NCI-H226 (cell line): ENCODE data around the gene CPA5.
"Not testable (repeated sequence)": the region's sequence is repeated elsewhere in the genome, so short reads cannot be mapped to it uniquely, and the experiment has no call there.

Experiments used
- DNase-seq: peaks from one replicate; pipeline ENCODE4 v3.0.0-alpha.2; 2015

Gene CPA5

GRCh38 chr7:130361681-130362080 is 17.1 kb downstream of the CPA5 start:
- no peak for DNase-seq

GRCh38 chr7:130362251-130362816 is 17.7 kb downstream of the CPA5 start:
- no peak for DNase-seq

DNA sequence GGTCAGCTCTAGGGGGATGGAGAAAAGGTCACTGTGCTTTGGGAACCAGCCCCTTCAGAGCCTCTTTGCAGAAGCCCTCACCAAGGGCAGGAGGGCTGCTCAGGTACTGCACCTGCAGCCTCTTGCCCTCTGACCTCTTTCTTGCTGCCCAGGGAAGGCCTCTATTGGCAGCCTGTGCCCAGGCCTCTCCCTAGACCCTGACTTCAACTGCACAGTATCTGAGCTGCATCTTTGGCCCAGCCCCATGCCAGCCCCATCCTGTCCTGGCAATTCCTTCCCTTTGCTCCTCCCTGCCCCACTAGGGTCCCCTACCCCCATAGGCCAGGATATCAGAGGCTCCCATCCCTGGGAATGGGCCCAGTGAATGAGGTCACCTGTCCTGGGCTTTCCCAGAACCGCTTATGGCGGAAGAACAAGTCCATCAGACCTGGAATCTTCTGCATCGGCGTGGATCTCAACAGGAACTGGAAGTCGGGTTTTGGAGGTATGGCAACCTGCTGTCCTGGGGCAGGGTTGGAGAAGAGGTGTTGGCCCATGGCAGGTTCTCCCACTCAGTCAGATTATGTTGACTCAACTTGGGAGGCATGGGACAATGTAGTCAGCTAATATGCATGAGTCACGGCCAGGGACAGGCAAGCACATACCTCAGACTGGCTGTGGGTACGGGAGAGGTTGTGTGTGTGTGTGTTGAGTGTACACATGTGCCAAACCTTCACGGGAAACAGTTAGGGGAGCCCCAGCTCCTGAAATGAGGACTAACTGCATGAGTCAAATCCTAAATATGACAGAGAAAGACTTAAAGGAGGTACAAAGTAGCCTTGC is 18.6 kb downstream of the CPA5 start:
- peak; percentile 96 for DNase-seq

DNA sequence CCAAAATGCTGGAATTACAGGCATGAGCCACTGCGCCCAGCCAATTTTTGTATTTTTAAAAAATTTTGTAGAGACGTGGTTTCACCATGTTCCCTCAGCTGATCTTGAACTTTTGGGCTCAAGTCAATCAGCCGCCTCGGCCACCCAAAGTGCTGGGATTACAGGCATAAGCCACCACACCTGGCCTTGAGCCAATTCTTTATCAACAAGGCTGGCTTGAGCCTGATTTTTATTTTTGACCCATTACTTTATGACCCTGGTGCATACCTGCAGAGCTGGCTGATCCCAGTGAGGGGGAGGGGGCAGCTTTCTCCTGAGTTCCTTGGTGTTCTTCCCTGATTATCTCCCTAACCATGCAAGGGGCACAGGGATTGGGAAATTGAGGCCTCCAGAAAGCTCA is 19.8 kb downstream of the CPA5 start:
- DNase-seq: no peak

DNA sequence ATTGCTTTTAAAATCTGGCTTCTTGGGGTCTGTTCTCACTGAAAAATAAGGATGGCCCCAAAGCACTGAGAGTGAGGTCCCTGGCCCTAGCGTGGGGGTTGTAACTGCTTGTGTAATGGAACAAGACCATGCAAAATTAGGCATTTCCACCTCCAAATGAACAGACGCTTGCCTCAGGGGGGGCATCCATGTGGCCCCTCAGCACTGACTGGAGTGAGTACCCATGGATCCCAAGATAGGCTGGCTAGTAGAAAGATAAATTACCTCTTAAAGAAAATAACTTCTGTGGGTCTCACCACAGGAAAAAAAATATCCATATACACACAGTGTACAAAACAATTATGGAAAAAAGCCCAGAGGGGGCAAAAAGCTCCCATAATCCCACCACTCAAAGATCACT is 20.5 kb downstream of the CPA5 start:
- DNase-seq: no peak

- peak; percentile 92 for DNase-seq
Measured at GRCh38 chr7:130365511-130366441, 21.2 kb downstream of the CPA5 start.

DNA sequence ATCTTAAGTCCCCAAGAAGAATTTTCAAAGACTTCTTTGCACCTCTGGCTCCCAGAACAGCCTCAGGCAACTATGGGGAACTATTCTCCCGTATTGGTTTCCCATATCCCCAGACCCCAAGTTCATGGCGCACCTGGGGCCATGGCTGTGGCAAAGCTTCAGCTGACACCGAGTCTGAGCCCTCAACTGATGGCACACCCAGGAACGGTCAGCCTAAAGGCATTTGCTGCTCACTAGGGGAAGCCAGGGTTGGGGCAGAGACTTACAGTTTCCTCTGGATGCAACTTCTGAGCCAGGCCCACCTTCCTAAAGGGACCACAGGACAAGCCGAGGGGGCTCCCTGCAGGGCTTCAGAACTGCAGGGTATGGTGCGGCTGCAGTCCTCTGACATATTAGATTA is 21.9 kb downstream of the CPA5 start:
- DNase-seq: no peak

GRCh38 chr7:130367088-130367755 is 22.6 kb downstream of the CPA5 start:
- DNase-seq: no peak

DNA sequence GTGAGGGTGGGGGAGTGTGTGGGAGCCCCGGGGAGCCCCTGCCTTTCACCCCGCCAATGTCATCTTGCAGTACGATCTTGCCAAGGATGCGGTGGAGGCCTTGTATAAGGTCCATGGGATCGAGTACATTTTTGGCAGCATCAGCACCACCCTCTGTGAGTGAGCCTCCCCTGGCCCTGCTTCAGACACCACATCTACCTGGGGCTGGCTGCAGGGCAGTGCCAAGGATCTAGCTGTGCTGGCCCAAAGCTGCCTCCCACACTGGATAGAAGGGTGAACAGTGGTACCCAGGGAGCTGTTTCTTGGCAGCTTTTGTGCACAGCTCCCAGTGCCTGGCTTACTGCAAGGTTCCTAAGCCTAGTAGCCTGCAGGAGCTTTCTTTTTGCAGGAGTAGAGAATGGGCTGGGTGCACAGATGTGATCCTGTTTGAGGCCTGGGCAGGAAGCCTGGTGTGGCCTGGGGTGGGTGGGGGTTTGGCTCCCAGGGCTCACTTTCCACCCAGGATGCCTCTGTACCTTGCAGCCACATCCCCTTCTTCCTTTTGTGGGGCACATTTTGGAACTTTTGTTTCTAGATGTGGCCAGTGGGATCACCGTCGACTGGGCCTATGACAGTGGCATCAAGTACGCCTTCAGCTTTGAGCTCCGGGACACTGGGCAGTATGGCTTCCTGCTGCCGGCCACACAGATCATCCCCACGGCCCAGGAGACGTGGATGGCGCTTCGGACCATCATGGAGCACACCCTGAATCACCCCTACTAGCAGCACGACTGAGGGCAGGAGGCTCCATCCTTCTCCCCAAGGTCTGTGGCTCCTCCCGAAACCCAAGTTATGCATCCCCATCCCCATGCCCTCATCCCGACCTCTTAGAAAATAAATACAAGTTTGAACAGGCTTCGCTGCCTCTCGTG is 23.5 kb downstream of the CPA5 start:
- DNase-seq: no peak

DNA sequence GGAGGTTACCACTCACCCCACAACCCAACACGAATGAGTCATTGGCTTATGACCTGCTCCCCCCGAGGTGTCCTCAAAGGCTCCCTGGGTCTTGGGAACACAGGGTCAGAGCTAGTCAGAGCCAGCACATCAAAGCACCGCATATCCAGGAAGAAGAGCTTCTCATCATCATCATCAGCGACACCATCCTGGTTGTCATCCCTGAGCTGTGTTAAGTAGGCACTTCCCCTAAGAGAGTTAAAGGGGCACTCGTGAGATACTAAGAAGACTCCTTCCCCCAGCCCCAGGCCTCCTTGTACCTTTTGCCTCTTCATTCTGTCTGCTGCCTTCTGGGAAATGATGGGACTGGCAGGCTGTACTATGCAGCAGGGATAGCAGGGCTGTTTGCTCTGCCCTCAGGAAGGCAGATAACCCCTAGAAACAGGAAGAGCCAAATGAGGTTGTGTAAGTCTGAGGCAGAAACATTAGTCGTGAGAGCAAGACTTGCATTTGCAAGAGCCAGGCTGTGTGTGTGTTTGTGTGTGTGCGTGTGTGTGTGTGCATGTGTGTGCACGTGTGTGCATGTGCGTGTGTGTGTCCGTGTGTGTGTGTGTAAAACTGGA is 24.6 kb downstream of the CPA5 start:
- DNase-seq: peak; percentile 87

- no peak for DNase-seq
Measured at GRCh38 chr7:130369831-130370550, 25.4 kb downstream of the CPA5 start.

GRCh38 chr7:130371046-130371445 is 26.4 kb downstream of the CPA5 start:
- DNase-seq: no peak

GRCh38 chr7:130372402-130373165 is 28.0 kb downstream of the CPA5 start:
- no peak for DNase-seq

DNA sequence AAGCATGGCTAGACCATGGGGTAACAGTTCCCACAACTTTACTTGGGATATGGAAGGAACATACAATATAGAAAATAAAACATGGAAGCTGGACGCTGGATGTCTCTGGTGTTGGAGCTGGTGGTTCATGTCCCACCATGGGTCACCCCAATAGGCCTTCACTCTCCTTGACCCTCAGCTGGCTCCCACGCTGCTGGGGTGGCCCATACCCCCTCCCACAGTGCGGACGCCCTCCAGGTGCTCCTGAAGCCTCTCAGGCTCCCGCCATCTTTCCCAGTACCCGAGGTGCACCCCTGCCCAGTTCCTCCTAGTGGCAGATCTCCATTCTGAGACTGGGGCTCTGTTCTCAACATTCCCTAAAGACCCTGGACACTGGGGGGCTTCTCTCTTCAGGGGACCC is 29.9 kb downstream of the CPA5 start:
- DNase-seq: no peak

DNA sequence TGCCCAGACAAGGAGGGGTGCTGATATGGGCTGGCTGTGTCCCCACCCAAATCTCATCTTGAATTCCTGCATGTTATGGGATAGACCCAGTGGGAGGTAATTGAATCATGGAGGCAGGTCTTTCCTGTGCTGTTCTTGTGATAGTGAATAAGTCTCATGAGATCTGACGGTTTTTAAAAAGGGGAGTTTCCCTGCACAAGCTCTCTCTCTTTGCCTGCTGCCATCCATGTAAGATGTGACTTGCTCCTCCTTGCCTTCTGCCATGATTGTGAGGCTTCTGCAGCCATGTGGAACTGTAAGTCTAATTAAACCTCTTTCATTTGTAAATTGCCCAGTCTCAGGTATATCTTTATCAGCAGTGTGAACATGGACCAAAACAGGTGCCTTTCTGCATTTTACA is 31.8 kb downstream of the CPA5 start:
- not testable (repeated sequence) for DNase-seq

- no peak for DNase-seq
Measured at GRCh38 chr7:130377178-130377577, 32.6 kb downstream of the CPA5 start.

DNA sequence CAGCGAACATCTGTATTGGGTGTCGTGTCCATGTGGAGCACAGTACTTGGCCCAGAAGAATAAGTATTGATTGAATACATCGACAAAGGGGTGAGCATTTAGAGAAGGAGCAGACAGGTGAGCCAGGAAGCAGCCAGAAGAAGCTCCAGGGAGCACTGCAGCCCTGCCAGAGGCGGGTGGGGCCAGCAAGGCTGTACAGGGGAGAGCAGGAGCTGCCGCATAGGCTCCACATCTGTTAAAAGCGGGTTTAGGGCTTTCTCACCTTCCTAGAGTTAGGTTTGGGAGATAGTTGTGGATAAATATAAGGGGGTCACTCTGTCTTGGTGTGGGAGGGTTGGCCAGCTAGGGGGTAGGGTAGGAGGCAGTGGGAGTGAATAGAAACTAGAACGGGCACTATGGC is 34.4 kb downstream of the CPA5 start:
- DNase-seq: no peak

DNA sequence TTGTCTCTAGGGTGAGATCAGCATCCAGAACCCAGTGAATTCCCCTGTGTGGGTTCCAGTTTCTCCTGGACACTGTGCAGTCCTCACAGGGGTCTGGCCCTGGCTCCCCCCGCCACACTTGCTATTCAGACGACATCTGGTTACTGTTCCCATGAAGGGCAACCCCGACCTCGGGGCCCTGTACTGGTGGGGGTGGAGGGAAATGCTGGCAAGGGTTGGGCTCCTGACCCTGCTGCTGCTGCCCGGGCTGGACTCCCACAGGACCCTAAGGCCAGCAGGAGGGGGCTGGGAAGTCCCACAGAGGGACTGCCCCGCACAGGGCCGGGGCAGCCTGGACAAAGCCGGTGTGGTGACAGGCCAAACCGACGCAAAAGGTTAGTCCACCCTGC is 34.9 kb downstream of the CPA5 start:
- DNase-seq: no peak

- DNase-seq: no peak
Measured at GRCh38 chr7:130379921-130380860, 35.6 kb downstream of the CPA5 start, which contains the start of gene CPA1. Gene CPA1 (plus strand): TSS chr7:130380494. CDS start chr7:130380521, 27 bp downstream.
